Endothelial cell of umbilical vein (primary cell): ENCODE measurements around the gene DHX34. TPM values are rescaled to one million over a fixed set of nuclear protein-coding genes. Genes with fewer than 3 reads are reported as not detected.

Experiments used
- BruUV-seq: library from RNA; stranded (reverse); fragments of 400-500 nt; replicated peaks from 2 replicates; lab custom pipeline; 2021; lab: Mats Ljungman, UMichigan
- CTCF ChIA-PET: fragments of 300-600, 350-600 bp; sonication (Branson Sonifier 250); formaldehyde crosslinking; loops from one replicate; lab custom pipeline; 2021; ENCODE audit warnings: antibody characterized with exemption, inconsistent platforms; lab: Charles Lee
- POLR2A ChIA-PET: fragments of 300-600, 350-600 bp; sonication (Branson Sonifier 250); formaldehyde crosslinking; loops from one replicate; lab custom pipeline; 2021; ENCODE audit warnings: antibody characterized with exemption, inconsistent platforms; lab: Charles Lee
- DNase-seq: peaks from one replicate; pipeline ENCODE4 v3.0.0-alpha.2; 2011; ENCODE audit warnings: low read depth, low spot score
- FAIRE-seq: peaks from 2 replicates; lab custom pipeline; 2011; peaks lifted over from hg19 to GRCh38; lab: Jason Lieb, UNC
- H2AFZ ChIP-seq: 2 replicates; pipeline ENCODE4 v1.6.0; 2012; ENCODE audit warnings: low read depth, low read length, control low read depth, inconsistent platforms
- H3K27ac ChIP-seq: 2 replicates; pipeline ENCODE4 v1.5.1; 2011; ENCODE audit warnings: low read depth, mild to moderate bottlenecking, control low read depth, low read length, moderate library complexity; ENCODE audit not compliant: insufficient read depth
- H3K27me3 ChIP-seq, 2 experiments: 2 replicates each; pipeline versions ENCODE4 v1.6.0 to v1.6.1; 2011; ENCODE audit warnings: low read length in 2 of 2, mixed read lengths in 1 of 2; ENCODE audit not compliant: control insufficient read depth in 2 of 2, insufficient read depth in 2 of 2
- H3K36me3 ChIP-seq, 2 experiments: 2 replicates in 1 of 2; 3 replicates in 1 of 2; pipeline ENCODE4 v1.5.1; 2011; ENCODE audit warnings: low read length in 2 of 2, mild to moderate bottlenecking in 1 of 2, moderate library complexity in 1 of 2; ENCODE audit not compliant: control insufficient read depth in 2 of 2, insufficient read depth in 2 of 2; ENCODE audit errors: extremely low read depth in 1 of 2
- H3K4me1 ChIP-seq: 3 replicates; pipeline ENCODE4 v1.5.1; 2011; ENCODE audit warnings: mild to moderate bottlenecking, low read length; ENCODE audit not compliant: control insufficient read depth, insufficient read depth; ENCODE audit errors: extremely low read depth
- H3K4me2 ChIP-seq: 2 replicates; pipeline ENCODE4 v1.6.1; 2011; ENCODE audit warnings: low read length, control low read depth, mixed read lengths; ENCODE audit not compliant: insufficient read depth
- H3K4me3 ChIP-seq, 3 experiments: fragments of 200-600 bp in 1 of 3; sonication (generic), shearing (Covaris generic) in 1 of 3; replicated peaks in 1 of 3; 2 replicates each; pipeline ENCODE4 v1.5.1; 2011 to 2016; ENCODE audit warnings: control low read depth in 3 of 3, low read length in 3 of 3, mild to moderate bottlenecking in 2 of 3, inconsistent platforms in 1 of 3, low read depth in 1 of 3, moderate library complexity in 1 of 3; ENCODE audit not compliant: insufficient read depth in 1 of 3
- H3K79me2 ChIP-seq: 2 replicates; pipeline ENCODE4 v1.6.0; 2012; ENCODE audit warnings: low read length, inconsistent platforms; ENCODE audit not compliant: control insufficient read depth, insufficient read depth
- H3K9ac ChIP-seq: replicated peaks from 2 replicates; pipeline ENCODE3; 2011; ENCODE audit warnings: low read length, control low read depth; ENCODE audit not compliant: insufficient read depth; ENCODE audit errors: extremely low read depth
- H3K9me1 ChIP-seq: replicated peaks from 3 replicates; pipeline ENCODE4 v1.6.0; 2011; ENCODE audit warnings: mild to moderate bottlenecking, low read length; ENCODE audit not compliant: control insufficient read depth, insufficient read depth; ENCODE audit errors: extremely low read depth
- H3K9me3 ChIP-seq: replicated peaks from 2 replicates; pipeline ENCODE4 v1.5.1; 2012; ENCODE audit warnings: low read length, inconsistent platforms; ENCODE audit not compliant: control insufficient read depth, insufficient read depth
- H4K20me1 ChIP-seq: replicated peaks from 2 replicates; pipeline ENCODE3; 2011; ENCODE audit warnings: mild to moderate bottlenecking, low read length; ENCODE audit not compliant: control insufficient read depth, insufficient read depth; ENCODE audit errors: extremely low read depth
- EZH2 ChIP-seq: IDR thresholded peaks from 2 replicates; pipeline ENCODE4 v1.6.1; 2012; ENCODE audit warnings: borderline replicate concordance, low read depth, mild to moderate bottlenecking, moderate library complexity, low read length, inconsistent platforms; ENCODE audit not compliant: severe bottlenecking
- FOS ChIP-seq: IDR thresholded peaks from 2 replicates; pipeline ENCODE4 v1.6.1; 2011; ENCODE audit warnings: mild to moderate bottlenecking, low read length, moderate library complexity, borderline replicate concordance; ENCODE audit not compliant: insufficient read depth
- GATA2 ChIP-seq: IDR thresholded peaks from 2 replicates; pipeline ENCODE4 v1.7.0; 2011; ENCODE audit warnings: low read depth, mild to moderate bottlenecking, moderate library complexity, mixed read lengths, low read length; ENCODE audit not compliant: insufficient read length, insufficient read depth
- JUN ChIP-seq: IDR thresholded peaks from 2 replicates; pipeline ENCODE4 v1.6.1; 2011; ENCODE audit warnings: borderline replicate concordance, low read depth; ENCODE audit not compliant: insufficient read length, insufficient read depth
- MYC ChIP-seq: IDR thresholded peaks from one replicate; pipeline ENCODE4 v1.6.1; 2011; ENCODE audit warnings: mild to moderate bottlenecking, low read depth, low read length
- POLR2A ChIP-seq: IDR thresholded peaks from 2 replicates; pipeline ENCODE4 v1.6.1; 2012; ENCODE audit warnings: low read depth, mild to moderate bottlenecking, control low read depth, low read length
- POLR2AphosphoS5 ChIP-seq: IDR thresholded peaks from 2 replicates; pipeline ENCODE4 v1.6.1; 2012; ENCODE audit warnings: low read depth, mild to moderate bottlenecking, control low read depth, low read length, moderate library complexity; ENCODE audit not compliant: insufficient read depth
- dilution Hi-C: fragments of 300-500 bp; cut with MboI; formaldehyde crosslinking; loops from one replicate; pipeline ENCODE4 v1.15.0; 2019; ENCODE audit warnings: low sequenced_read_pairs; ENCODE audit not compliant: extremely low pct_ligation_motif_present
- intact Hi-C: fragments of 100-400 bp; cut with micrococcal nuclease; formaldehyde crosslinking; loops from one replicate; pipeline ENCODE4 v1.10.0; 2022
- polyA plus RNA-seq, 4 experiments: library from polyadenylated mRNA; depleted of rRNA in 3 of 4; stranded (reverse) in 3 of 4; unstranded in 1 of 4; fragments of >200 nt; gene quantifications; 2 replicates each; pipeline versions ENCODE4 v1.2.1 to v1.2.3, GENCODE V29; 2011 to 2012; ENCODE audit warnings: missing spikeins in 1 of 4
- total RNA-seq: library from RNA; stranded (reverse); gene quantifications from 2 replicates; pipeline ENCODE4 v1.2.3, GENCODE V29; 2021
- TF ChIP-seq, protein P1 (sequence below): IDR thresholded peaks from 2 replicates; pipeline ENCODE4 v1.6.1; 2011; ENCODE audit not compliant: insufficient read depth, insufficient read length
- TF ChIP-seq, protein P2 (sequence below), 2 donors: IDR thresholded peaks; 1 replicate in 1 of 2; 2 replicates in 1 of 2; pipeline ENCODE4 v1.5.1; 2011; ENCODE audit warnings: low read length in 2 of 2, mild to moderate bottlenecking in 2 of 2, moderate library complexity in 2 of 2, control low read depth in 1 of 2, inconsistent platforms in 1 of 2, low read depth in 1 of 2; ENCODE audit not compliant: insufficient read depth in 1 of 2; ENCODE audit errors: extremely low read depth in 1 of 2

Gene DHX34
- total and polyA plus RNA-seq, 2 donors (not counting 3 experiments of a cell fraction or from before 2014, with no cell fraction given): 12.8 to 20.7 TPM

DNA sequence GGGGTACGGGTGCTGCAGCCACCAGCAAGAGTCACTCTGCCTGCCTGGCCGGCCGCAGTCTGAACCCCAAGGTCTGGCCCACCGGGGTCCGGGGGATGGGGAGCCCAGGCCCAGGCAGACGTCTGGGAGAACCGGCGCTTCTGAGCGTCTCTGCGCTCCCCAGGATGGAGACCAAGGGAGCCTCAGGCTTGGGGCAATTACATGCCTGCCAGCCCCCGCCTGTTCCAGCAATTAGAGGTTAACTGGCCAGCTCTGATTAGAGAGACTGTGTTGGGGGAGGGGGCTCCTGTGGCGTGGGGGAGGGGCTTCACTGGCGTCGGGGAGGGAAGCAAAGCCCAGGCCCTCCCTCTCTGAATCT, 58.3 kb downstream of the DHX34 start:
- Histone ChIP-seq H3K36me3 (no peaks in the 10 kb centered on the region), H3K9me1 (no peaks in the 10 kb centered on the region), H3K4me1 (no peaks in the 10 kb centered on the region), H4K20me1 (no peaks in the 10 kb centered on the region), H3K27ac (no peak overlapping the region), H3K79me2 (no peaks in the 10 kb centered on the region), H3K4me2 (no peak overlapping the region), H3K4me3 (no peak overlapping the region), H3K9ac (no peak overlapping the region), H2AFZ (no peak overlapping the region), H3K27me3 (peaks cover 0 to 6% of the 10 kb centered on the region in 2 experiments), H3K9me3 (no peaks in the 10 kb centered on the region)
- dilution Hi-C loops (no loop called here), intact Hi-C loops (no loop called here)
- TF ChIP-seq POLR2AphosphoS5 (no peak), JUN (no peak), MYC (no peak)
- DNase-seq (no peak), FAIRE-seq (no peak)
- CTCF ChIA-PET: no interaction called here
- POLR2A ChIA-PET: no interaction called here
- BruUV-seq: no TSS peak

DNA sequence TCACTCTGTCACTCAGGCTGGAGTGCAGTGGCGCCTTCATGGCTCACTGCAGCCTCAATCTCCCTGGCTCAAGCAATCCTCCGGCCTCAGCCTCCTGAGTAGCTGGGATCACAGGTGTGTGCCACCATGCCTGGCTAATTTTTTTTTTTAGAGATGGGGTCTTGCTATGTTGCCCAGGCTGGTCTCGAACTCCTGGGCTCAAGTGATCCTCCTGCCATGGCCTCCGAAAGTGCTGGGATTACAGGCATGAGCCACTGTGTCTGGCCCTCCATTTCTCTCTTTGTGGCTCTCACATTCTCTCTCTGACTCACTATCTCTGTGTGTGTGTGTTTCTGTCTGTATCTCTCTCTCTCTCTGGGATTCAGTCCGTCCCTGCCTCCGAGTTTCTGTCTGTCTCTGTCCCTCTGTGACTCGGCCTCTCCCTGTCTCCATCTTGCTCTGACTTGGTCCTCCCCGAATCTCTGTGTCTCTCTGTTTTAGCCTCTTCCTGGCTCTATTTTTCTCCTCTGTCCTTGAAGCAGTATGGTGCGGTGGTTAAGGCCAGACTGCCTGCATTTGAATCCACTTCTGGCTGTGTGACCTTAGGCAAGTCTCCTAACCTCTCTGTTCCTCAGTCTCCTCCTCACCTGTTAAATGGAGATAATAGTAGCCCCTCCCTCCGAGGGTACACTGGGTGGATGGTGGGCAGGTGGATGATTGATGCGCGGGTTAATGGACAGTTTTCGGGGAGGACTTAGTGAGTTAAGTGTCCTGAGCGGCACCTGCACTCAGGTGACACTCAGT, 59.2 kb downstream of the DHX34 start:
- dilution Hi-C loops: no loop called here
- Histone ChIP-seq H4K20me1 (no peaks in the 10 kb centered on the region), H3K36me3 (no peaks in the 10 kb centered on the region), H3K9ac (no peak overlapping the region), H2AFZ (no peak overlapping the region), H3K4me3 (no peak overlapping the region), H3K79me2 (no peaks in the 10 kb centered on the region), H3K4me2 (no peak overlapping the region), H3K4me1 (no peaks in the 10 kb centered on the region), H3K27me3 (peaks cover 0 to 6% of the 10 kb centered on the region in 2 experiments), H3K27ac (no peak overlapping the region), H3K9me1 (no peaks in the 10 kb centered on the region), H3K9me3 (no peaks in the 10 kb centered on the region)
- intact Hi-C loops: no loop called here
- ChIA-PET CTCF (no interaction called here), POLR2A (no interaction called here)
- no peak for DNase-seq
- TF ChIP-seq MYC: no peak
- no peak for TF ChIP-seq POLR2AphosphoS5
- TF ChIP-seq POLR2A: no peak
- no peak for TF ChIP-seq FOS
- no peak for TF ChIP-seq GATA2
- TF ChIP-seq, protein P1, sequence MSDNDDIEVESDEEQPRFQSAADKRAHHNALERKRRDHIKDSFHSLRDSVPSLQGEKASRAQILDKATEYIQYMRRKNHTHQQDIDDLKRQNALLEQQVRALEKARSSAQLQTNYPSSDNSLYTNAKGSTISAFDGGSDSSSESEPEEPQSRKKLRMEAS: no peak
- TF ChIP-seq, protein P2, sequence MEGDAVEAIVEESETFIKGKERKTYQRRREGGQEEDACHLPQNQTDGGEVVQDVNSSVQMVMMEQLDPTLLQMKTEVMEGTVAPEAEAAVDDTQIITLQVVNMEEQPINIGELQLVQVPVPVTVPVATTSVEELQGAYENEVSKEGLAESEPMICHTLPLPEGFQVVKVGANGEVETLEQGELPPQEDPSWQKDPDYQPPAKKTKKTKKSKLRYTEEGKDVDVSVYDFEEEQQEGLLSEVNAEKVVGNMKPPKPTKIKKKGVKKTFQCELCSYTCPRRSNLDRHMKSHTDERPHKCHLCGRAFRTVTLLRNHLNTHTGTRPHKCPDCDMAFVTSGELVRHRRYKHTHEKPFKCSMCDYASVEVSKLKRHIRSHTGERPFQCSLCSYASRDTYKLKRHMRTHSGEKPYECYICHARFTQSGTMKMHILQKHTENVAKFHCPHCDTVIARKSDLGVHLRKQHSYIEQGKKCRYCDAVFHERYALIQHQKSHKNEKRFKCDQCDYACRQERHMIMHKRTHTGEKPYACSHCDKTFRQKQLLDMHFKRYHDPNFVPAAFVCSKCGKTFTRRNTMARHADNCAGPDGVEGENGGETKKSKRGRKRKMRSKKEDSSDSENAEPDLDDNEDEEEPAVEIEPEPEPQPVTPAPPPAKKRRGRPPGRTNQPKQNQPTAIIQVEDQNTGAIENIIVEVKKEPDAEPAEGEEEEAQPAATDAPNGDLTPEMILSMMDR (IDR thresholded peaks at IDR 0.05; ENCODE audit: extremely low read depth in 1 of 2, insufficient read depth in 1 of 2, low read depth in 1 of 2, low read length in 2 of 2): no peak
- TF ChIP-seq JUN: no peak
- no peak for TF ChIP-seq EZH2
- FAIRE-seq: no peak
- no TSS peak for BruUV-seq
